ENCODE results near the gene MRPL53. TPM values are rescaled to one million over a fixed set of nuclear protein-coding genes. Genes with fewer than 3 reads are reported as not detected.

Gene MRPL53
- total and polyA plus RNA-seq, 2 of the 13 experiments (the other 11 are each of a cell fraction or from before 2014, with no cell fraction given), result 34.3 to 51.9 TPM

GRCh38 chr2:74454654-74455511, 17.6 kb downstream of the MRPL53 start, which contains the start of gene INO80B (continued):
- peak; percentile 93 for TF ChIP-seq THRA (CRISPR knock-in tag; IDR thresholded peaks at IDR 0.05; ENCODE audit: borderline replicate concordance)
- no peak for TF ChIP-seq IRX3 (CRISPR knock-in tag; IDR thresholded peaks at IDR 0.05; ENCODE audit: borderline replicate concordance, low read depth)
- peak; percentile 83 for TF ChIP-seq MNT (IDR thresholded peaks at IDR 0.05)
- peak; percentile 45; the same call in 1 of the 2 replicates for TF ChIP-seq ZNF460 (CRISPR knock-in tag; IDR thresholded peaks at IDR 0.05; ENCODE audit: borderline replicate concordance)
- TF ChIP-seq ZNF281 (CRISPR knock-in tag; IDR thresholded peaks at IDR 0.05; ENCODE audit: borderline replicate concordance), result peak; percentile 25; the same call in 1 of the 2 replicates
- no peak for TF ChIP-seq ZNF672 (CRISPR knock-in tag; IDR thresholded peaks at IDR 0.05)
- peak; percentile 99 for TF ChIP-seq HOXA3 (CRISPR knock-in tag; IDR thresholded peaks at IDR 0.05)
- TF ChIP-seq DZIP1 (CRISPR knock-in tag; IDR thresholded peaks at IDR 0.05), result 0 out of 2 replicates have a peak, but pooled peaks have one; percentile 29
- peak in 1 of 2 experiments; percentile 51; a peak in 1 of 4 replicates for TF ChIP-seq POLR2A (IDR thresholded peaks at IDR 0.05; ENCODE audit: insufficient read depth in 1 of 2, low read depth in 2 of 2, low read length in 2 of 2)
- TF ChIP-seq HDAC6 (IDR thresholded peaks at IDR 0.05; ENCODE audit: low read depth, low read length), result no peak
- peak; percentile 85 for TF ChIP-seq HINFP (CRISPR knock-in tag; IDR thresholded peaks at IDR 0.05; ENCODE audit: low read depth)
- peak; percentile 81 for TF ChIP-seq NRL (CRISPR knock-in tag; IDR thresholded peaks at IDR 0.05; ENCODE audit: borderline replicate concordance)
- 0 out of 2 replicates have a peak, but pooled peaks have one; percentile 61 for TF ChIP-seq NFE2L1 (CRISPR knock-in tag; IDR thresholded peaks at IDR 0.05; ENCODE audit: borderline replicate concordance)
- no peak for TF ChIP-seq FOXP1 (IDR thresholded peaks at IDR 0.05)
- TF ChIP-seq FOXP1 (CRISPR knock-in tag; IDR thresholded peaks at IDR 0.05), result peak; percentile 38
- peak; percentile 68; the same call in 1 of the 2 replicates for TF ChIP-seq ZBTB44 (CRISPR knock-in tag; IDR thresholded peaks at IDR 0.05)

All from HepG2 (cell line).